Measurements from ENCODE around the gene RAPGEF5.

RAPGEF5 gene, protein sequence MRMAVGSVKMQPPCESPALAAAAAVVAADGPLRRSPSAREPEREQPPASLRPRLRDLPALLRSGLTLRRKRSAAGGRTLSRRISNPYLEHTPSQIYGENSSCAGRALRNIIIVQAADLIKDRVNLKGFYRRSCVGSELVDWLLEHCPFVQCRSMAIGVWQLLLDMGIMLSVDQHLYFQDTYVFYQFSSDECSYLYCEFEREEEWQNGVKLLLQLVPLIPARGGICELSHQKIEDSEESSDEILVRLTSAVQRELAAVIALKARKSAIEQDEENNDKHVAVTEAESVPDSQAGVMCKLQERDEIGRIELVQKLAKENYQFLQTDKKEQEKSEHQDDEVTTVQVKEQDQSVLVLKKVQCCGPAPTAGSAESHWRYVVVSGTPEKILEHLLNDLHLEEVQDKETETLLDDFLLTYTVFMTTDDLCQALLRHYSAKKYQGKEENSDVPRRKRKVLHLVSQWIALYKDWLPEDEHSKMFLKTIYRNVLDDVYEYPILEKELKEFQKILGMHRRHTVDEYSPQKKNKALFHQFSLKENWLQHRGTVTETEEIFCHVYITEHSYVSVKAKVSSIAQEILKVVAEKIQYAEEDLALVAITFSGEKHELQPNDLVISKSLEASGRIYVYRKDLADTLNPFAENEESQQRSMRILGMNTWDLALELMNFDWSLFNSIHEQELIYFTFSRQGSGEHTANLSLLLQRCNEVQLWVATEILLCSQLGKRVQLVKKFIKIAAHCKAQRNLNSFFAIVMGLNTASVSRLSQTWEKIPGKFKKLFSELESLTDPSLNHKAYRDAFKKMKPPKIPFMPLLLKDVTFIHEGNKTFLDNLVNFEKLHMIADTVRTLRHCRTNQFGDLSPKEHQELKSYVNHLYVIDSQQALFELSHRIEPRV

DNA sequence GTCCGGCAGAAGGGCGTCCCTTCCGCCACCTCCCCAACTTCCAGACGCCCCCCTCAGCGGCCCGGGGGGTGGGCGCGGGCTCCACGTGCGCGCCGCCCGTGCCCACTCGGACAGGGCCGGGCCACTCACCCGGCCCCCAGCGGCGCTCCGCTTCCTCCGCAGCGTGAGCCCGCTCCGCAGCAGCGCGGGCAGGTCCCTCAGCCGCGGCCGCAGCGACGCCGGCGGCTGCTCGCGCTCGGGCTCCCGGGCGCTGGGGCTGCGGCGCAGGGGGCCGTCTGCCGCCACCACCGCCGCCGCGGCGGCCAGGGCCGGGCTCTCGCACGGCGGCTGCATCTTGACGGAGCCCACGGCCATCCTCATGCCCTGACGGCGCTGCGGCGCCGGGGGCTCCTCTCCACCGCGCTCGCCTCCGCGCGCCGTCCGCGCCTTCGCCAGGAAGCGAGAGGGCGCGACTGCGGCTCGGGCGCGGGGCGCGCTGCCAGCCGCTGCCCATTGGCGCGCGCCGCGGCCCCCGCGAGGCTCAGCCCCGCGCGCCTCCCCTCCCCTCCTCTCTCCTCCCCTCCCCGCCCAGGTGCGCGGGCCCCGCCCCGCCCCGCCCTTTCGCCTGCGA lies at the start of gene RAPGEF5:
Gene RAPGEF5 (minus strand): TSS at position 454 of the 610 bp plus-strand sequence. CDS start 94 bp downstream, at position 360.
- no peak for DNase-seq

DNA sequence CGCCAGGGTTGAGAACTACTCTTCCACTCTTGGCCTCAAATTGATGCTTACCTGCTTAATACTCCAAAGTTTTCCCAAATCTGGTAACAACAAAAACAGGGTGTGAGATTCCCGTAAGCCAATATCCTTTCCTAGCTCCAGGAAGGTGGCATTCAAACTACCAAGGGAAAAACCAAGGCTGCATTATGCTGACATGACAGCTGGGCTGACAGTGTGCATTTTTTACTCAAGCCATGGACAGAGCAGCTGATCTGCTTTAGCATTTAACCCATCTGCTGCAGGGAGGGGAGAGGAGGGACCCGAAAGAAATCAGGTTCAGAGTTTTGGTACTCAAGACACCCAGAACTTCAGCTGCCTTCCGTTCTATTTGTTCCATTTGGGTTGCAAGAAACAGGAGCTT lies 49.8 kb upstream of the RAPGEF5 start:
- no peak for DNase-seq

DNA sequence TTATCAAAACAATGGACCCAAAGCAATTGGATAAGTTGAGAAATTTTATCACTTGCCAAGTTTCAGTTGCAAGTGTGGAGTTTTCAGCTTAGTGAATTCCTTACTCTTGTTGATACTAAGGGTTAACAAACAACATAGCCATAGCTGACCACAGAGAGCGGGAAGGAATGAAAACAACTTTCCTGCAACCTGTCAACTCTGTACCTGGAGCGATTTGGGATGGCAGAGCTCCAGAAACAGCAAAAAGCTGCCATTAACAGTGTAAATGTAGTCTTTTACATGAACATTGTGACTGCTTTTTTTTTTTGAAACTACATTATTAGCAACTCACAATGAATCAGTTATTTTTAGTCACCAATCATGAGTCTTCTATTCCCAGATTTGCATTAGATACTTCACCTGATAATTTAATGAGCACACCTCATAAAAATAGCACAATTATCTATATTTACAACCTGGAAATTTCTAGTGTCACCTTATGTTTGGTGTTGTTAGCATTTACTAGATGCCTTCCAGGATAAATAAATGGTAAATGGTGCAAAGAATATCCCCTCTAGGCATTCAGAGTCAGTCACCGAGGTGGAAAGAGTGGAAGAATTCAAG lies 47.6 kb upstream of the RAPGEF5 start:
- DNase-seq = no peak

DNA sequence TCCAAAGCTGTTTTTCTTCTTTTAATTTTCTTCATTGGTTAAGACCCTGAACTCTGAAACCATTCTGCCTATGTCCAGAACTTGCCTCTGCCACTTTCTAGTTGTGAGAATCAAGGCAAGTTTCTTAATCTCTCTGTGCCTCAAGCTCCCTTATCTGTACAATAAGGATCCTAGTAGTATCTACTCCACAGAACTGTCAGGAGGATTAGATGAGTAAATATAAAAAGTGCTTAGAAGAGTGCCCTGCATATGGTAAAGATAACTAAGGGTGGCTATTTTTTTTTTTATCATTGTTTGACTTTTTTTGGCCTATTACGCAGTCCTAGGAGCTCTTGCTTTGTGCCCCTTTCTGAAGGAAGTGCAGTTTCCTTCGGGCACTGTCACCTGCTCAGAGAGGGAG lies 46.4 kb upstream of the RAPGEF5 start:
- no peak for DNase-seq

DNA sequence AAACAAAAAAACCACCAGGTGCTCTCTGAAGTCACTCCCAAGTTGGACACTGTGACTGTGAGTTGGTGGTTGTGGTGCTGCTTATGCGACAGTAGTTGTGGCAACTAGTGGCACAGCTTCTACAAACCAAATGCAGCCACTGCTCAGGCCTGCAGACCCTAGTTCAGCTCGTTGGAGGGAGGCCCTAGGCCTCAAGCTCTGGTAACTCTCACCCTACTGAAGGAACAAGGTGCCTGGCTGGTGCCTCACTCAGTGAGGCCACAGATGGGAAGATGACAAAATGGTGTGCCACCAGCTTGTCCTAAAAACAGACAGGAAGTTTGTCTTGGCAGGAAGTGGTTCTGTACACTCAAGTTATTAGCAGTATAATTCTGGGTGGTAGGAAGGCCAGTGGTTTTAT lies 45.3 kb upstream of the RAPGEF5 start:
- no peak for DNase-seq

DNA sequence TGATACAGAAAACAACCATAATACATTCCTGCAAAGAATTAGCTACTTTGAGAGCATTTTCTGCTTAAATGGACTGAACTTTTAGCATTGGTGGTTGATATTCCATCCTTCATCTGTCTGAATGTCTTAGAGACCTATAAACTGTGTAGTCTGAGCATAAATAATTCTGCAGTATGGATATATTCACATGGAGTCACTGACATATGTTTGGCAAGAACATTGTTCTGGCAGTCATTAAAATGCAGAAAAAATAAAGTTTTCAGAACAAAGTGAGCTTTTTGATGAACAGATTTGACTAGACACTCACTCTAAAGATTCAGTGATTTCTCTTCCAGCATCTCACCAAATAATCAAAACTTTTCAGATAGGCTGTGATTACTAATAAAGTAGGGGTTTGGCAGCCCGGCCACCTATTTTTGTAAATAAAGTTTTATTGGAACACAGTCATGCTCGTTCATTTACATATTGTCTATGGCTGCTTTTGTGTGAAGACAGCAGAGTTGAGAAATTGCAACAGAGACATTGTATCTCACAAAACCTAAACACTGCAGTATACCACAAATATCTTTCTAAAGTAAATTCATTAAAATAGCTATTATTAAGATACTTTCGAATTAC lies 44.1 kb upstream of the RAPGEF5 start:
- no peak for DNase-seq

DNA sequence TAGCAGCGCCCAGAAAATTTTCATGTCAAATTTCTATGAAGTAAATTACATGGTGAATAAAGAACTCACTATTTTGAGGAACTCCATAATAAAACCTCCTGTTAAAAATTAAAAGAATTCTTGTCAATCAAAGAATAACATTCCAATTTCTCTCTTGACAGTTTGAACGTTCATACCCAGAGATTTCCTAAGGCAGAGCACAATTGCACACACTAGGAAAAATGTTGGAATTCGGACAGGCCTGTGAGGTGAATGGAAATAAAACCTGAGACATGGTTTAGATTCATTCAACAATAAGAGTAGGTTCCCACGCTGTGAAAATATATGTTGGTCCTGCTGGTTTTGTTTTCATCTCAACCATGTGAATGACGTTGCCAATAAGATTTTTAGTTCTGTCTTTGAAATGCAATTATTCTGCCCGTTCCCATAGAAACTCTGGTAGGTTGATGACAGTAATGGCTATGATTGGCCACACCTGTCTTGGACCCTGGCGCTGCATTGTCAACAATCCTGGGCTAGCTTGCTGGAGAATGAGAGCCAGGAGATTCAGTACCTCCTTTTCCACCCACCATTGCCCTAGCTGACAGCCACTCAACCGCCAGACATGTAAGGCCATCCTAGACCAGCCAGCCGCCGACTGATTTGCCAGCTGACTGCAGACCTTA lies 43.3 kb upstream of the RAPGEF5 start:
- DNase-seq = no peak

DNA sequence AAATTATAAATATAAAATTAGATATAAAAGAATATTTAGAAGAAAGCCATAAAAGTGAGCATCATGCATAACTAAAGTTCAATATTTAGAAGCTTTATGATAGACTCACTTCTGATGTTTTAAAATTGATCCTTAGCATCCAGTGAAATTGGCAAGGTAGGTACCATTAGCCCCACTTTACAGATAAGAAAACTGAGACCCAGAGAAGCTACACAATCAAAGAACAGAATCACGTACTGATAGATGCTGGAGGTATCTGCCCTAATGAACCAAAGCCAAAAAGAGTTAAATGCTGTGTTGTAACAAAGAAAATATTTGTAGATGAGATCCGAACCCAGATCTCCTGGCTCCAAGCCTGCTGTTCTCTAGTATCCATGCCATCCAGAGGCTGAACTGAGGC lies 42.6 kb upstream of the RAPGEF5 start:
- no peak for DNase-seq

DNA sequence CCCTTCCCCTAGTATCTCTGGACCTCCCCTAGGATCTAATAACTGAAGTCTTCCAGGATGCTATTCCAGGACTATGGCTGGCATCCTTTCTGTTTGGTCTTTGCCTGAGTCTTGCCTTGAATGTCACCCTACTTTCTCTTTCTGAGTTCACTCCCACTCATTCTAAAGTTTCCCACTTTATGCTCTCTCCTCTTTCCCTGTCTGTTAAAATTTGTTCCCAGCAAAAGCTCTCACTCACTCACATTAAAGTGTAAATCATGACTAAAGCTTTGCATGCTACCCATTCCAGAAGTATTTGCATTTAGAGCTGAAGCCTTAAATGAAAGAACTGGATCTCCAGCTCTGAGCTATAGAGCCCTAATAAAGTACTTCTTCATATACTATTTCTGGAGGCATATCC lies 42.1 kb upstream of the RAPGEF5 start:
- DNase-seq = no peak

DNA sequence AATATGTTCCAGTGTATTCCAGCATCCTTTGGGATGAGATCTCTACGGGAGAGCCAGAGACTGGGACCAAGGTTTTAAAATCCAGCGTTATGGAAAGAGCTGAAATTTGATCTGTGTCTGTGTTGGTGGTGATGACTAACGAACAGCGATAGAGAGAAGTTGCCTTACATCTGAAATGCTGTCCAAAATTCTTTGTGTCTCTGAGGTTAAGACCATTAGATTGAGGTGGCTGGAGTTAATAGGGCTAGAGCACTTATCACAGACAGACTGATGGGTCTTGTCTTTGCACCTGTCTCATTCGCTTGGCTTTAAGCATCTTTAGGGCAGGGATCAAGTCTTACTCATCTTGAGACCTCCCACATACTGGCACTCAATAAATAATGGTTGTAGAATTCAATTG lies 41.0 kb upstream of the RAPGEF5 start:
- DNase-seq = no peak

DNA sequence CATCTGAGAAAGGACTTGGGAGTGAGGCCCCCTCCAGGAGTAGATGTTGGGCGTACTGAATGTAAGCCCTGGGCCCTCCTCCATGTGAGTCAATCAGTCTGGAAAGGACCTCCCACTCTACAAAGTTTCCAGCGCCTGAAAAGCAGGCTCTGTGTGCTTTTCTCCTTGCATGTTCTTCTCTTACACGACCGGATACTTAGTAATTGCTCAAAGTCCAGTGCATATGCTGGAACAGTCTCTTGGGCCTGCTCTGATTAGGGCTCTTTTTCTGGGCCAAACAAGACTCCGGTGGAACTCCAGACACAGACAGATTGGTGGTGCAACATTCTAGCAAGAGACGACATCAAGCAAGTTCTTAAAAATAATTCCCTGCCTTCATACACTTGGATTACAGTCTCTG lies 38.3 kb upstream of the RAPGEF5 start:
- DNase-seq = no peak

DNA sequence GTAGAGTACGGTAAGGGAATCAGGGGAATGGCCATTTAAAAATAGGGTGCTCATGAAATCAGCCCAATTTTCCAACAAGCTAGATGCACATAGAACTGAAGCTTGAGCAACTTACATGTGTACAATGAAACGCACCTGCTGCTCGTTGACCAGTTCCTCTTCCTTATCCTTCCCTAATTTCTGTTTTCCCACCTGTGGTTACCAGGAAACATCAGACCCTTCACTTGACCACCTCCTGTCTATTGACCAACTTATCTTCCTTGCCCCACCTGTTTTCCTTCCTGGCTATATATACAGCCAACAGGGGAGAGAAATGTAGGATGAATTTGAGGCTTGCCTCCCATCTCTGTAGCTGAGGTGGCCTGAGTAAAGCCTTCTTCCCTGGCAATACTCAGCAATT lies 37.8 kb upstream of the RAPGEF5 start:
- DNase-seq = no peak

DNA sequence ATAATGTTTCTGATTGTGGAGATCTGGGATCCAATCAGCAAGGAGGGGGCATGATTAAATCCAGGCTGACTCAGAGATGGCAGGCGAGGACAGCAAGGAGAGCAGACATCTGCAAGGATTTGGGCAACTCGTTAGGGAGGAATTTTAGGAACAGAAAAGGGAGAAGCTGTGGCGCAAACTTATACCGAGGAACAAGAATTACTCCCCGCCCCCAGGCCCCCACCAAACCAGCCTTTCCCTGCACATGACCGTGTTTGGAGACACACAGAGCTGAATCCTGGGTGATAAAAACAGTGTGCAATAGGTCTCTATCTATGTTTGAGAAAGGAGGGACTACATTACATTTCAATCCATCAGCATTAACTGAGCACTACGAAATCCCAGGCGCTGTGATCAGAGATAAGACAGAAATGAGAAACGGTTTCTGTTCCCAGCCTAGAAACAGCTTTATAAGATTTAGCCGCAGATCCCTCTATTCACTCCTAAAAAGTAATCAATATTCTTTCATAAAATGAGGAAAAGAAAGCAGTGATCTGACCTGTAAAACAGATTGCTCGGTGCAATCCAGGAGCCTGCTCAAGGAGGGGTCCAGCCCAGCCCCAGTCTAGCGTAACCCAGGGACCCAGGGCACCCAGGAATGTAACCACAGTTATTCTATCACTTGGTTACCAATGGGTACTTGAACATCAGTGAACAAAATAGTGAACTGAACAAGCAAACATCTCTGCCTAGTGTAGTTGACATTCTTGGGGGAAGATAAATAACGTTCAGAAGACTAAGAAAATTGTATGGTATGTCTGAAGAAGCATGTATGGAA lies 37.2 kb upstream of the RAPGEF5 start:
- DNase-seq = no peak

DNA sequence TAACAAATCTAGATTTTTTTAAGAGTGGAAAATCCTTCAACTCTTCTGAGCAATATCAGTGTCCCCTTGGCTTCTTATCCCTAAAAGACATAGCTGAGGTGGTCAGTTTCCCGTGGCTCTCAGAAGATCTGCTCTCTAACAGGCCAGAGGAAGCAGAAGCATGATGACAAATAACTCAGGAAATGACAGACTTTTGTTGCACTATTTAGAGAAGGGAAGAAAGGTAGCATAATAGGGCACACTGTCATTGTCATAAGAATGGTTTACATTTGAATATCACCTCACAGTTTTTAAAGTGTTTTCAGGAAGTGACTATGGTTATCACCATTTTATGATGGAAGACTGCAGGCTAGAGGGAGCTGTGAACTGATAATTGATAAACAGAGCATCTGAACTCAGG lies 33.6 kb upstream of the RAPGEF5 start:
- DNase-seq = no peak

DNA sequence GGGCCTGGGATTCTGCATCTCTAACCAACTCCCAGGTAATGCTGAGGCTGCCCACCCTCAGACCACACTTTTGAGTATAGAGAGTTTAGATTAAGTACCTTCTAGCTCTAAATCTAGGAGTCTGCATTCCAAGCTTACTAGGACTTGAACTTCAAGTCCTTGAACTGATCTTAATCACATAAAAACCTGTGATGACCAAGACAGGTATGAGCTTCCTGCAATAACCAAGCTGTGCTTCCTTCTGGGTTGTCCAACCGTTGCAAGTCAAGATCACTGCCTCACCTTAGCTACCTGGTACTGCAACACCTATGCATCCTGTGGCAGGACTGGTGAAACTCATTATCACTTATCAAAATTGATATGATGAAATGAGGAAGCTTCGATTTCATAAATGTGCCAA lies 32.9 kb upstream of the RAPGEF5 start:
- no peak for DNase-seq

DNA sequence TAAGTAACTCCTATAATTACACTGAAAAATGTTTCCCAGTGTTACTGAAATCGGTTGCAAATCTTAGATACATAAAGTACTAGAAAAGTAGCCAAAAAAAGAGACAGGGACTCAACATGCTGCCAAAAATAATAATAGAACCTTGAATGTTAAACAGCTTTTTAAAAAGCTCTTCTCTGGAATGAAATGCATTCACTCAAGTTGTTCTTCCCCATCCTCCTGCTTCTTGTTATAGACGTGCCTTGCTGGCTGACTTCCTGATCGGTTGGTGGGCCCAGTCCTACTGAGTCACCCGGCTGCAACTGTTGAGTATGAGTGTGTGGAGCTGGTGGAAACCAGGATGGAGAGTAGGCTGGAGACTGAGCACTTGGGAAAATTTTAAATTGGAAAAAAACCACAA lies 30.6 kb upstream of the RAPGEF5 start:
- no peak for DNase-seq

DNA sequence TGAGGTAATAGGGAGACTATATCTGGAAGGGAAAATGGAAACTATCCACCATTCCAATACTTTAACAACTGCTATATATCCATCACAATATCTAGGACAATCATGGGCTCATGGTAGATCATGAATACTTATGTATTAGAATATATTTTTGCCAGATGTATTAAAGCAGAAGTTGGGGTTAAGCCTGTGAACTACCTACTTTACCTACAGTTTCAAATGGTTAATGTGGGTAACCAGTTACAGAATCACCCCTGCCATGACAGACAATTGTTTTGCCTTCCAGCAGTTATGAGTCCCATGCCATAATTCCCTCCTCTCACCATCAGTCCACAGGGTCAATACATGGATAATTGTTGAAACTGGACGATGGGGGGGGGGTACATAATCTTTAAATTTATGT lies 29.9 kb upstream of the RAPGEF5 start:
- DNase-seq = no peak

DNA sequence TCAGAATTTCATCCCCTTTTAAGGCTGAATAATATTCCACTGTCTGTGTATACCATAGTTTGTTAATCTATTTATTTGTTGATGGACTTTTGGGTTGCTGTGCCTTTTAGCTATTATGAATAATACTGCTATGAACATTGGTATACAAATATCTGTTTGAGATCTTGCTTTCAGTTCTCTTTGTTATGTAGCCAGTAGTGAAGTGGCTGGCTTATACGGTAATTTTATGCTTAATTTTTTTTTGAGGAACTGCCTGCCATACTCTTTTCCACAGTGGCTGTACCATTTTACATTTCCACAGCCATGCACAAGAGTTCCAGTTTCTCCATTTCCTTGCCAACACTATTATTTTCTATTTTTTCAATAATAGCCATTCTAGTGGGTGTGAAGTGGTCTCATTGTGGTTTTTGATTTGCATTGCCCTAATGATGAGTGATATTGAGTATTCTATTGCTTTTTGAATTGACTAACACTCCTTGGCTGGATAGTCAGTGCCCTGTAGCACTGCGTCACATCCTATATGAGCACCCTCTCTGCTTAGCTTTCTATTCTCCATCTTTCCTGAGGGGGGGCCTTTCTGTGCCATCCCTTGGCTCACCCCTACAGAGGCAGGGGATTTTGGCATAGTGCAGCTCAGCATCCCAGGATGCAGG lies 29.4 kb upstream of the RAPGEF5 start:
- DNase-seq = no peak

DNA sequence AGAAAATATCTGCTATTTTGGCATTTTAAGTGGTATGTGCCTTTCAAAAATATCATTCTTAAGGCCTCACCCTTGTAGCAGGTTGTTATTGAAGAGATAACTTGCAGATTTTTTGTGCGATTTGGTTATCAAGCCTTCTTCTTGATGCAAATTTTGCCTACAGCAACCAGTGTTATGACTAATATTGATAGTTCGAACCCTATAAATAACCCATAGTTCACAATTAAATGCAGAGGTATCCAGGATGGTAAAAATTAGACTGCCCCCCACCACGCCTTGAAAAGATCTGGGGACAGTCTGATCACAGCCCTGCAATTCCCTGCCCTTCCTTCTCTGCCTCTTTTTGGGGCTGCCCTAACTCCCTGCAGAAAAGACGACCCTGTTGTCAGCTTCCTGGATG lies 28.4 kb upstream of the RAPGEF5 start:
- DNase-seq = no peak

DNA sequence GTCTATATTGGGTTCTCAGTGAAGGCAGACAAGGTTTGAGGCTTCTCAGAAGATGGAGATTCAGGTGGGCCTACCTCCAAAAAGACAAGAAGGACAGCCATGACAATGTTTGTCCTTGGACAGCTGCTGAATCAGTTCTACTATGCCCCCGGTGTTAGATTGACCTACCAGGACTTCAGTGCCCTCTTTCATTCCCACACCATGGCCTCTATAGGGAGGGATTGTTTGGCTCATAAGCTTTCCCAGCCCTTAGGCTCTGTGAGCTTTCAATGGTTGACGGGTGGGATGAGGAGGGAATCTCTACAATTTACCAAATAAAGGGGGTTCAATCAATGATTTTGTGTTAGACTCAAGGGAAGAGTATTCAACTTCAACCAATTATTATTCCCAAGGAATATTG lies 23.4 kb upstream of the RAPGEF5 start:
- no peak for DNase-seq
